Karpas-422 (cell line): ENCODE results near the gene HSP90B1. TPM values are rescaled to one million over a fixed set of nuclear protein-coding genes. Genes with fewer than 3 reads are reported as not detected.

Experiments
- DNase-seq: peaks from one replicate; pipeline ENCODE4 v3.0.0-alpha.2; 2015
- H2AFZ ChIP-seq: fragments of 200-600 bp; sonication (generic); 2 replicates; pipeline ENCODE4 v1.6.1; 2014; ENCODE audit warnings: antibody characterized with exemption, low read length, mixed read lengths
- H3K27ac ChIP-seq: fragments of 200-600 bp; sonication (generic); 2 replicates; pipeline ENCODE4 v1.5.1; 2014; ENCODE audit warnings: mild to moderate bottlenecking, low read length, moderate library complexity
- H3K27me3 ChIP-seq: fragments of 200-600 bp; sonication (generic); 2 replicates; pipeline ENCODE4 v1.6.1; 2014; ENCODE audit warnings: low read length, mixed read lengths
- H3K36me3 ChIP-seq: fragments of 200-600 bp; sonication (generic); 2 replicates; pipeline ENCODE4 v1.6.1; 2014; ENCODE audit warnings: low read length, mixed read lengths; ENCODE audit not compliant: insufficient read depth
- H3K4me1 ChIP-seq: fragments of 200-600 bp; sonication (generic); 2 replicates; pipeline ENCODE4 v1.6.1; 2014; ENCODE audit warnings: mild to moderate bottlenecking, low read length, mixed read lengths
- H3K4me2 ChIP-seq: fragments of 200-600 bp; sonication (generic); 2 replicates; pipeline ENCODE4 v1.6.1; 2014; ENCODE audit warnings: low read length, low read depth, mild to moderate bottlenecking; ENCODE audit not compliant: poor library complexity, severe bottlenecking
- H3K4me3 ChIP-seq: fragments of 200-600 bp; sonication (generic); 2 replicates; pipeline ENCODE4 v1.5.1; 2014; ENCODE audit warnings: mild to moderate bottlenecking, antibody characterized with exemption, low read length, mixed read lengths
- H3K79me2 ChIP-seq: fragments of 200-600 bp; sonication (generic); 2 replicates; pipeline ENCODE4 v1.6.1; 2014; ENCODE audit warnings: mild to moderate bottlenecking, low read length, mixed read lengths
- H3K9ac ChIP-seq: fragments of 200-600 bp; sonication (generic); 2 replicates; pipeline ENCODE4 v1.6.0; 2014; ENCODE audit warnings: low read length
- H3K9me2 ChIP-seq: fragments of 200-600 bp; sonication (generic), shearing (Covaris generic); replicated peaks from 2 replicates; pipeline ENCODE4 v1.6.0; 2014; ENCODE audit warnings: mild to moderate bottlenecking, low read length, moderate library complexity; ENCODE audit not compliant: insufficient read depth
- H3K9me3 ChIP-seq: fragments of 300-700, 200-600 bp; sonication (generic); 2 replicates; pipeline ENCODE4 v1.6.1; 2014; ENCODE audit warnings: low read length, mixed read lengths
- H4K20me1 ChIP-seq: fragments of 200-600 bp; sonication (generic); 2 replicates; pipeline ENCODE4 v1.6.1; 2014; ENCODE audit warnings: mild to moderate bottlenecking, antibody characterized with exemption, low read length, low read depth; ENCODE audit not compliant: insufficient read depth
- total RNA-seq: library from RNA; depleted of rRNA; stranded (reverse); fragments of >200 nt; shearing (Covaris generic); gene quantifications from 2 replicates; pipeline ENCODE4 v1.2.3, GENCODE V29; 2014; ENCODE audit warnings: low replicate concordance; rRNA removed

HSP90B1 gene
- total RNA-seq, 1 experiment from 2014 or later = 334 TPM

- Histone ChIP-seq H3K9me3 (no peaks in the 10 kb centered on the region), H4K20me1 (no peaks in the 10 kb centered on the region), H3K4me3 (no peak overlapping the region), H3K9me2 (no peaks in the 10 kb centered on the region), H3K4me1 (peaks cover 19% of the 10 kb centered on the region), H3K79me2 (no peaks in the 10 kb centered on the region), H3K27ac (no peak overlapping the region), H3K27me3 (0 out of 2 replicates have a peak, but pooled peaks cover 4% of the 10 kb centered on the region), H3K36me3 (no peaks in the 10 kb centered on the region), H3K9ac (no peak overlapping the region), H3K4me2 (no peak overlapping the region), H2AFZ (no peak overlapping the region)
- DNase-seq = no peak
Measured at GRCh38 chr12:103997286-103997900, 67.2 kb downstream of the HSP90B1 start.

Other genes with a start within 250 kb of the HSP90B1 start
- gene NT5DC3, start 89.2 kb upstream of the HSP90B1 start, total RNA-seq = 1.5 and 1.7 TPM in 2 replicates
- gene TDG, start 35.5 kb downstream of the HSP90B1 start, total RNA-seq = 28.0 and 38.9 TPM in 2 replicates
- not detected in 2 replicates for gene GLT8D2, start 119.8 kb downstream of the HSP90B1 start, total RNA-seq
- gene HCFC2, start 134.1 kb downstream of the HSP90B1 start, total RNA-seq = 9.6 and 17.2 TPM in 2 replicates
- gene NFYB, start 207.8 kb downstream of the HSP90B1 start, total RNA-seq = 15.5 and 27.0 TPM in 2 replicates